HCT116 (cell line): ENCODE data around the gene LEAP2.

ENCODE experiments used
- CEBPB ChIP-seq: IDR thresholded peaks from 2 replicates; pipeline ENCODE4 v1.6.1; 2012; ENCODE audit warnings: low read depth
- CTCF ChIP-seq, 3 experiments: fragments of 200-600 bp in 1 of 3; sonication (generic) in 1 of 3; IDR thresholded peaks in 2 of 3; conservative IDR thresholded peaks in 1 of 3; 2 replicates each; pipeline ENCODE4 v1.5.1; 2012 to 2017; ENCODE audit warnings: low read depth in 2 of 3, low read length in 2 of 3, antibody characterized with exemption in 1 of 3, borderline replicate concordance in 1 of 3, control low read depth in 1 of 3, mild to moderate bottlenecking in 1 of 3, mixed read lengths in 1 of 3, mixed run types in 1 of 3, moderate library complexity in 1 of 3; ENCODE audit not compliant: insufficient read depth in 1 of 3
- EGR1 ChIP-seq: IDR thresholded peaks from 2 replicates; pipeline ENCODE4 v1.6.1; 2012; ENCODE audit warnings: low read depth
- EZH2 ChIP-seq: fragments of 200-600 bp; sonication (generic); IDR thresholded peaks from 2 replicates; pipeline ENCODE4 v1.6.1; 2017; ENCODE audit warnings: antibody characterized with exemption, mixed run types
- MAX ChIP-seq: IDR thresholded peaks from 2 replicates; pipeline ENCODE4 v1.6.1; 2012
- POLR2A ChIP-seq: IDR thresholded peaks from 2 replicates; pipeline ENCODE4 v1.7.0; 2011; ENCODE audit warnings: borderline replicate concordance; ENCODE audit not compliant: insufficient read depth, insufficient read length; ENCODE audit errors: extremely low read depth
- POLR2AphosphoS5 ChIP-seq: IDR thresholded peaks from 2 replicates; pipeline ENCODE4 v1.6.1; 2011; ENCODE audit warnings: mild to moderate bottlenecking, low read depth, low read length, moderate library complexity
- REST ChIP-seq: IDR thresholded peaks from 2 replicates; pipeline ENCODE4 v1.6.1; 2012; ENCODE audit warnings: low read depth
- SIN3A ChIP-seq: IDR thresholded peaks from 2 replicates; pipeline ENCODE4 v1.6.1; 2012; ENCODE audit warnings: low read depth
- SRF ChIP-seq: IDR thresholded peaks from 2 replicates; pipeline ENCODE4 v1.6.1; 2012; ENCODE audit warnings: low read depth
- YY1 ChIP-seq: IDR thresholded peaks from 2 replicates; pipeline ENCODE4 v1.6.1; 2011; ENCODE audit warnings: low read length, low read depth, moderate library complexity, mild to moderate bottlenecking; ENCODE audit not compliant: insufficient replicate concordance; ENCODE audit errors: extremely low read depth
- ZNF274 ChIP-seq: fragments of 200-500 bp; sonication (Bioruptor generic); IDR thresholded peaks from 2 replicates; pipeline ENCODE4 v1.6.1; 2014; ENCODE audit warnings: mild to moderate bottlenecking, low read depth, low read length, inconsistent platforms

- TF ChIP-seq REST (no peak), CTCF (IDR thresholded peaks at IDR 0.05 in 2 of 3, conservative IDR thresholded peaks at IDR 0.05 in 1 of 3; ENCODE audit: borderline replicate concordance in 1 of 3, insufficient read depth in 1 of 3, low read depth in 2 of 3, low read length in 2 of 3) (no peak), POLR2AphosphoS5 (no peak), POLR2A (no peak), SIN3A (no peak), SRF (no peak), MAX (no peak), CEBPB (no peak), YY1 (no peak), EGR1 (no peak), ZNF274 (no peak), EZH2 (no peak)
These were observed 40.9 kb upstream of the LEAP2 start for GRCh38 chr5:132832612-132833011.
